ENCODE measurements around the gene MRPL20.

GRCh38 chr1:1357871-1358432 lies 49.1 kb downstream of the MRPL20 start:
- no peak for TF ChIP-seq CTCF (IDR thresholded peaks at IDR 0.05)
- TF ChIP-seq POLR2A (IDR thresholded peaks at IDR 0.05) = no peak

Data from suprapubic skin (tissue), 3 donors.